ENCODE data around the gene DPH2. TPM values are rescaled to one million over a fixed set of nuclear protein-coding genes. Genes with fewer than 3 reads are reported as not detected.
A peak's percentile ranks its signal among the peaks of the same experiment; 100 is the strongest.

DPH2 gene
- total RNA-seq, 1 donor from 2014 or later, result 12.2 TPM

- DNase-seq, result no peak
Measured at GRCh38 chr1:44002606-44003157, 32.9 kb downstream of the DPH2 start.

- DNase-seq, result no peak
Measured at GRCh38 chr1:44008259-44008658, 38.4 kb downstream of the DPH2 start.

- no peak for DNase-seq
Measured at GRCh38 chr1:44010935-44011471, 41.2 kb downstream of the DPH2 start.

- DNase-seq, result no peak
Measured at GRCh38 chr1:44012404-44012803, 42.6 kb downstream of the DPH2 start.

GRCh38 chr1:44012941-44013609, 43.3 kb downstream of the DPH2 start:
- no peak for DNase-seq

- no peak for DNase-seq
Measured at GRCh38 chr1:44013949-44014348, 44.1 kb downstream of the DPH2 start.

GRCh38 chr1:44014365-44015104, 44.7 kb downstream of the DPH2 start:
- no peak for DNase-seq

GRCh38 chr1:44015206-44015605, 45.4 kb downstream of the DPH2 start:
- no peak for DNase-seq

- DNase-seq, result no peak
Measured at GRCh38 chr1:44016041-44016889, 46.5 kb downstream of the DPH2 start.

- no peak for DNase-seq
Measured at GRCh38 chr1:44016890-44017400, 47.1 kb downstream of the DPH2 start.

GRCh38 chr1:44019466-44019948, 49.7 kb downstream of the DPH2 start:
- peak; percentile 20 for DNase-seq

GRCh38 chr1:44020464-44020863, 50.7 kb downstream of the DPH2 start:
- no peak for DNase-seq

GRCh38 chr1:44021156-44021555, 51.3 kb downstream of the DPH2 start:
- DNase-seq, result no peak

- DNase-seq, result no peak
Measured at GRCh38 chr1:44021581-44022321, 51.9 kb downstream of the DPH2 start.

Other genes starting within 250 kb of the DPH2 start
- 0.82 TPM for gene ARTN, start 36.2 kb upstream of the DPH2 start, total RNA-seq
- gene IPO13, start 23.1 kb upstream of the DPH2 start, total RNA-seq, result 25.4 TPM
- 27.6 TPM for gene ATP6V0B, start 5.0 kb downstream of the DPH2 start, total RNA-seq
- 19.6 TPM for gene B4GALT2, start 9.2 kb downstream of the DPH2 start, total RNA-seq
- gene CCDC24, start 21.6 kb downstream of the DPH2 start, total RNA-seq, result 3.2 TPM
- 3.7 TPM for gene SLC6A9, start 61.5 kb downstream of the DPH2 start, total RNA-seq
- 0.41 TPM for gene KLF17, start 148.8 kb downstream of the DPH2 start, total RNA-seq
- gene KLF18, start 171.6 kb downstream of the DPH2 start, total RNA-seq, result not detected
- 35.6 TPM for gene DMAP1, start 243.5 kb downstream of the DPH2 start, total RNA-seq

Data from tongue (tissue), 2 donors.